COLO668 (cell line): ENCODE results near the gene SLC35F6.
A peak's percentile ranks its signal among the peaks of the same experiment; 100 is the strongest.

Experiments used
- DNase-seq: peaks from one replicate; lab custom pipeline; 2025; ENCODE audit not compliant: unreplicated experiment; lab: John Stamatoyannopoulos, UW

Gene SLC35F6, protein sequence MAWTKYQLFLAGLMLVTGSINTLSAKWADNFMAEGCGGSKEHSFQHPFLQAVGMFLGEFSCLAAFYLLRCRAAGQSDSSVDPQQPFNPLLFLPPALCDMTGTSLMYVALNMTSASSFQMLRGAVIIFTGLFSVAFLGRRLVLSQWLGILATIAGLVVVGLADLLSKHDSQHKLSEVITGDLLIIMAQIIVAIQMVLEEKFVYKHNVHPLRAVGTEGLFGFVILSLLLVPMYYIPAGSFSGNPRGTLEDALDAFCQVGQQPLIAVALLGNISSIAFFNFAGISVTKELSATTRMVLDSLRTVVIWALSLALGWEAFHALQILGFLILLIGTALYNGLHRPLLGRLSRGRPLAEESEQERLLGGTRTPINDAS

DNA sequence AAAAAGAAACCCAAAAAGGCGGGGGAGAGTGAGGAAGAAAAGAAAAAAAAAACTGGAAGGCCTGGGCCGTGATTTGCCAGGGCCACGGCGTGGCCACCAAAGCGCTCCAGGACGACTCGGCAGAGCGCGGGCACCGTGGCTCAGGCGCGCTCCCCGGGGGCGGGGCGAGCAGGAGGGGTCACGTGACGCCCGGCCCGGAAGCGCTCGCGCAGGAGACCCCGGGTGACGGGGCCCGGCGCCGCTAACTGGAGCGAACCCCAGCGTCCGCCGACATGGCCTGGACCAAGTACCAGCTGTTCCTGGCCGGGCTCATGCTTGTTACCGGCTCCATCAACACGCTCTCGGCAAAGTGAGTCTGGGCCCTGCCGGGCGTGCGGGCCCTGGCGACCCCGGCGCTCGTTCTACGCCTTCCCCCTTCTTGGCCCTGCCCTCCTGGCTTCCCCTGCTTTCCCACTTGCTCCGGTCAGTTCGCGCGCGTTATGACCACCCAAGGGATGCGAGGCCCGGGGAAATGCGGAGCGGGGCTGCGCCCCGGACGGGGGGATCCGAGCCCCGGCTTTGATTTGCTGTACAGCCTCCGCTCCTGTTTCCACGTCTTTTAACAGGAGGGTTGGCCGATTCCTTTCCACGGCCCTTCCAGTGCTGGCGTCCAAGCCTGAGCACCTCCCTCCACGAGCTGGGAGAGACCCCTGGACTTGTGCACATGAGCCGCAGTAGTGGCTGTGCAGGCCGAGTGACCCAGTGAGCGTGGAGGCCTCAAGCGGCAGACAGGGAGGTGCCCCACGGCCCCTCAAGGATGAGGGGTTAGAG is at the start of gene SLC35F6:
SLC35F6 (plus strand) TSS at position 207 of the 810 bp plus-strand sequence; CDS start at position 273, 66 bp downstream.
- peak; percentile 90 for DNase-seq

DNA sequence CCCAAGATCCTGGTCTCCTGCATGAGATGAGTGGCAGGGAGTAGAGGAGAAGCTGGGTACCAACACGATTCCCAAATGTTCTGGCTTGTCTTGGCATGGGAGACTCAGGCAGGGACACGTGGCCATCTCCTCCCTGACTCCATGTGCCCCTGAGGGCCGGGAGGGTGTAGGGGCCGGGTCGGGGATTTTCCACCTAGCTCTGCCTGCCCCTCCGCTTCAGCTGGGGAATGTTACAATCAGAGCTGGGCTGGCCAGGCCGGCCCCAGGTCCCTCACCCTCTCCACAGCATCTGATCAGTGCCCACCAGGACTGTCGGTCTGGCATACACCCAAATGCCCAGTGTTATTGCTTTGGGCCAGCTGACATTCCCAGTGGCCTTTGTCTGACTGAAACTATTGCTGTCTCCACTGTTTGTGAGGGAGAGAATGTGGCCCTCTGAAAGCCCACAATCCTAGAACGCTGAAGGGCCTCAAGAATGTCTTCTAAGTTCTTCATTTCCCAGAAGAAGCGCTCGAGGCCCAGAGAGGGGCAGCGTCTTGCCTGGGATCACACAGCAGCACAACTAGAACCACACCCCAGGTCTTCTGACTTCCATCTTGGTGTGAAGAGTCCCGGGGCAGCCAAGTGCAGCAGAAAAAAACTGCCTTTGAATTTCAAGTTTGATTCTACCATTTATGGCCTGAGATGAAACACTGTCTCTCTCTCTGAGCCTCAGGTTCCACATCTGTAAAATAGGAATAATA is 48.4 kb upstream of the SLC35F6 start:
- no peak for DNase-seq

DNA sequence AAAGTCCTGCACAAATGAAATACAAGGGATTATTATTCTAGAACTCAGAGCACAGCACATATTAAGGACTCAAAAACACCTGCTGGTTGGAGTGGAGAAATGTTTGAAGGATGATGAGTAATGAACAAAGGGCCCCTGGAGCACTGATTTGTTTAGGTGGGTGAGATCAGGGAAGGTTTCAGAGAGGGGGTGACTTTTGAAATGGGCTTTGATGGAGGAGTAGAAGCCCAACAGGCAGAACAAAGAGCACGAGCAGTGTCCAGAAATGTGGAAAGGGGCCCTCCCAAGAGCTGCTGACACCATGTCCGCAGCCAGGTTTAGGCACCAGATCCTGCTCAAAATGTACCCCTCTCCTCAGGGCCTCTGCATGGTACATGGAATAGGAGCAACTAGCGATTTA is 47.7 kb upstream of the SLC35F6 start:
- DNase-seq, result no peak

DNA sequence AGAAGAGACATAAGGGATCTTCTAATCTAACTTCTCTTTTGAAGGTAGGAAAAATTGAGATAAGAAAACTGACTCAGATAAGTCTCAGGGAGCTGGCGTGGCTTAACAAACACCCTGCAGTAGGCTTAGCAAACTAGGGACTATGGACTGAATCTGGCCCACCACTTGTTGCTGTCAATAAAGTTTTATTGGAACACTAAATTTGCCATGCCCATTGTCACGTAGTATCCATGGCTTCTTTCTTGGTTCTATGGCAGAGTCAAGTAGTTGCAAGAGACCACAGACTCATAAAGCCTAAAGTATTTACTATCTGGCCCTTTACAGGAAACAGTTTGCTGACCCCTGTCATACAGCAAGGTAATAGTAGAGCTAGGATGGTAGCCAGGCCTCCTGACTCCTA is 47.3 kb upstream of the SLC35F6 start:
- DNase-seq, result no peak

DNA sequence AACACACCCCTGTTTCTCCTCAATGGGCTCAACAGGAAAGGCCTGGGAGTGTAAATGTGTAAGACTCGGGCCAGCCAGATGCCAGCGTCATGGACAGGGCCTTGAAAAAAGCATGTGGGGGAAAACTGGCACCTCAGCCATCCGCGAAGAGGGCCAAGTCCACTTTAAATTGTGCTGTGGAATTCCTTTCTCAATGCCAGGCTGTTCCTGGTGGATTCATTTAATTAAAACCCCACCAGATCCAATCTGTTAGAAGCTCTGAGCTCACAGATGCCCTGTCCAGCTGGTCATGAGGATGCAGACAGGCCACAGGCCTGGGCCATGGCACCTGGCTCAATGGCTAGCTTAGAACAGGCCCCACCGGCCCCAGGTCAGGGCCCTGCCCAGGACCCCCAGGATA is 46.7 kb upstream of the SLC35F6 start:
- no peak for DNase-seq

DNA sequence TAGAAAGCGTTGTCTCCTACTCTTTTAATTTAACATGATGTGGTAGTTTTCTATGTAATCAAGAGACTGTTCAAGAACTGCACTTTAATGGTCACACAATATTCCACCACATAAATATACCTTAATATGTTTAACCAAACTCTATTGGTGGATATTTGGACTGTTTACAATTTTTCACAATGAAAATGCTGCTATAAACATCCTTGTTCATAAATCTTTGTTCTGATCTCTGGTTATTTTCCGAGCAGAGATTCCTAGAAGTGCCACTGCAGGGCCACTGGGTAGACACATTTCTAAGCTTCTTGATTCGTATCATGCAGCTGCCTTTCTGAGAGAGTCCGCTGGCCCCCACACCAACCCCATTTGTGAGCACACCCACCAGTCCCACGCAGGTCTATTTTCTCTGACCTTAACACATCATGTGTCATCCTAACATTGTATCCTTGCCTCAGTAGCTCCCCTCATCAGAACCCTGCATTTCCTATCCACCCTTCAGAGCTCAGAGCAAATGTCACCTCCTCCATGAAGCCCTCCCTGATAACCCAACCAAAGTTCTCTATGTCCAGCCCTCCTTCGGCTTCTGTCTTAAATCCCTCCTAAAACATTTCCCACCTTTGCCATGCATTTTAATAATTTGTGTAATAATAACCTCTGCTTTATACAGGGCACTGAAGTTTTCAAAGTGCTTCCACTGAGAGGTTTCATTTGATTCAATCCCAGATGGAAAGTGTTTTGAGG is 45.0 kb upstream of the SLC35F6 start:
- DNase-seq, result no peak

DNA sequence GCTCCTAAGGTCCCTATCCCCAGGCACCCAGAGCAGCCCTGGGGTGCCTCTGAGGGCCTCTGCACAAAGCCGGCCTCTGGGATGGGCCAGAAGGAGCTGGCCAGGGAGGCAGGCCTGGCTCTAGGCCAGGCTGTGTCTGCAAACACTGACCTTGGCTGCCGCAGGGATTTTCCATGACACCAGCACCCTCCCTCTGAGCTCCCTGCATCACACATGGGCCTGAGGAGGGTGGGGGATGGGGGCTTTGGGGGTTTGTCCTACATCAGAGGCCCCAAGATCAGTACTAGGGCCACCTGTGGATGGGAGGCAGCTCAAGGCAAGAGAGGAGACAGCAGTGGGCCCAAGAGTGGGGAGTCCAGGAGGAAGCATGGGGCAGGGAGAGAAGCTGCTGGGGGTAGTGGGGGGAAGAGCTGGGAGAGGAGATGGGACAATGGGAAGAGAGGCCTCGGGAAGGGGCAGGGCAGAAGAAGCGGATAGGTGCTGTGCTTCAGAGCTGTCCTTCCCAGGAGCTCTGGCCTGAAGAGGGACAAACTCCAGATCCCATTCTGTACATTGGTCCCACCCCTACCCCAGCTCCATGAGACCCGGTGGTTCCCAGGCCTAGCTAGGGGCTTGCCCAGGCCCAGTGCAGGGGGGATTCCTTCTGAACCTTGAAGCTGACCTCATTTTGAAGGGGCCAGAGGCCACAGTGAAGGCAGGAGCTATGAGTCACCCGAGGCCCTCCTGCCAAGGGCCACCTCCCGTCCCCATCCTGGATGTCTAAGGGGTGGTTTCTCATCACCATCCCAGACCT is 43.6 kb upstream of the SLC35F6 start:
- peak; percentile 60 for DNase-seq

DNA sequence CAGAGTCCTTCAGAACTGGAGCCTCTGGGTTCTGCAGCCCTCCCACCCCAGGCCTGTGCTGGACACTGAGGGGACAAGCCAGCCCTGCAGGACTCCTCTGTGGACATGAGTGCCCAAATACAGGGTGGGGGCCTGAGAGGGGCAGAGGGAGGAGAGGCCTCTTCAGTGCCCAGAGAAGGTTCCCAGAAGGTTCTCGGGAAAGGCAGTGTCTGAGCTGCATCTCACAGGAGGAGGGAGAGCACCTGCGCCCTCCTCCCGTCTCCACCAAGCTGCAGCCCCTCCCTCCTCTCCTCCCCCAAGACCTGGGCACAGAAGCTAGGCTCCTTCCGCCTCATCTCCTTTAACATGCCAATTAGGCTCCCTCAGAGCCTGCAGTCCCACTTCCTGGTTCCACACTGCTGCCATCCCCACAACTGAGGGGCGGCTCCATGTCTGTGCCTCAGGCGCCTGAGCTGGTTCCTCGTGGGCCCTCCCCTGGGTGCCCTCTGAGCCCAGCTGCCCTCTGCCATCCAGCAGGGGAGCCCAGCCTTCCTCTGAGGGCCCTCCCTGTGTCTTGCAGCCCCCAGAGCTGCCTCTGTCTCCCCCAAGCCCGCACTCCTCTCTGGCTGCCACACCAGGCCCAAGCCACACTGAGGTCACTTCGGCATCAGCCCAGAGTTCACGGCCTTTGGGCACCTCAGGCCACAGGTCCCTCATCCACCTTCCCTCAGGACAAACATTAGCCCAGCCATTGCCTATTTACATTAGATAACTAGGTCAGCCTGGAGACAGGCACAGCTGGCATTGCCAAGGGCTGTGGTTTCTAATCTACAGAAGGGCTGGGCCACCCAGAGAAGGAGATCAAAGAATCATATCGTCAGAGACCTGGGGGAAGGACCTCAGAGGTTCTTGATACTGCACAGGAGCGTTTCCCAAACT is 42.7 kb upstream of the SLC35F6 start:
- peak; percentile 12 for DNase-seq

DNA sequence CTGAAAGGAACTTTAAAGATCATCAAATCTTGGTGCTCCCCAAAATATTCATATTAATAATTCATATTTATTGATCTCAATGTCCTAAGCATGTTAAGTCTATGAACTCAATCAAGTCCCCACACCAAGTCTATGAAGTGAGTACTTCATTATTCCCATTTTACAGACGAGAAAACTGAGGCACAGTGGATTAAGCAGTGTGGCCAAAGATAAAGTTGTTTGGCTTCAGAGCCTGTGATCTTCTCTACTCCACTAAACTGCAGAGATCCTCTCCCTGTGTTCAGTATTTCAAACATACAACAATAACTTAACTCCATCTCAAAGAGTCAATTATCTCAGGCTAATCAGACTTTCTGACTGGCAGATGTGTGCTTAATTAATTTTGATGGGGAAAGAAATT is 41.8 kb upstream of the SLC35F6 start:
- DNase-seq, result no peak

DNA sequence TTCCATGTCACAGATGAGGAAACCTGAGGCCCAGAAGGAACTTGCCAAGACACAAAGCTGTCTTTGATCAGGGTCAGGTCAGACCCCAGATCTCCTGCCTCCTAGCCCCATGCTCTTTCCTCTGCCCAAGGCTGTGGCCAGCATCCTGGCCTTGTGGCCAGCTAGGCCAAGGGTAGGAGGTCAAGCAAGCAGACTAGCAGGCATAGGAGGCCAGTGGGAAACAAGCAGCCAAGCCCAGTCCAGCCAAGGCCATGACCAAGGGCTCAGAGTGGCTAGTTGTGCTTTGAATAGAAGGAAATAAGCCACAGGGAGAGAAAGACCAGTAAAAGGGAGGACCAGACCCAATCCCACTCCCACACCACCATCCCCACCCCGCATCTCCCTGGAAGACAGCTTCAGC is 41.2 kb upstream of the SLC35F6 start:
- DNase-seq, result no peak

DNA sequence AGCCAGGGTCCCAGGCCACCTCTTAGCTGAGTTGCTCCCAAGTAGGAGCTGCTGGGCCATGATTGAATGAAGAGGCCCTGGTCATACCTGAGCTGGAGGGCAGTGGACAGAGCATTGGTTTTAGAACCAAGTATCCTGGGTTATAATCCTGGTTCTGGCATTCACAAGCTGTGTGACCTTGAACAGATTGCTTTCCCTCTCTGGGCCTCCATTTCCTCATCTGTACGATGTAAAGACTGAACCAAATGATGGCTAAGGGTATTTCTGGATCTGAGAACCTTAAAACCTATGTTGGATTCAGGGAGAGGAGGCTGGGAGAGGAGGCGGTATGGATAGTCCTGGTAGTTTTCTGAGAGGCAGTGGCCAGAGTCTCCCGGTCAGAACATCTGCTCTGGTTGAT is 40.6 kb upstream of the SLC35F6 start:
- no peak for DNase-seq

DNA sequence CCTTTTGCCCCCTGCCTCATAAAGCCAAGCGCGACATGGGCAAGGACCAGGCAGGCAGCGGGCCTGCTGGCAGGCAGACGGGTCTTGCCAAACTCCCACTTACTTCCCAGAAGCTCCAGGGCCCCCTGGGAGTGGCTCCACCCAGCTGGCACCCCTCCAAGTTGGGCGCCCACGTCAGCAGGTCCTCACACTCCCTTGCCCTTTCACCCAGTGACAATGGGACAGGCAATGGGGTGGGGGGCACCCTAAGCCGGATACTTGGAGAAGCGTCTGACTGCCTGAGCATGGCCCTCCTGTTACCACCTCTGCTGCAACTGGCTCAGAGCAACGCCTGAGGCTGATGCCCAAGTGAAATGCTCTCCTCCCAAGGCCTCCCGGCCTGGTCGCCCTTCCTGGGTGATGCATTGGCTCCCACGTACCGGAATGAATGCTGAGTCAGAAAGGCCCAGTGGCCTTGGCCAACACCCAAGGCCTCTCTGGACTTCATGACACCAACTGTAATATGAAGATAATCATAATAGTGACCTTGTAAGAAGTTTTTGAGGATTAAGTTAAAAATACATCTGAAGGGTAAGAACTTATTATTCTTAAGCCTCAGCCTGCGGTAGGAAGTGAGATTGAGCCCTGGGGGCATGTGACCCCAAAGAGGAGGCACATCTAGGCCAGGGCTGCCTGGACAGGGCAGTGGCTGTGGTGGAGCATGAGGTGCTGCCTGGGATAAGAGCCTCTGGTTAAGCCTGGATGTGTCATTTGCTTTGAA is 39.9 kb upstream of the SLC35F6 start:
- no peak for DNase-seq

DNA sequence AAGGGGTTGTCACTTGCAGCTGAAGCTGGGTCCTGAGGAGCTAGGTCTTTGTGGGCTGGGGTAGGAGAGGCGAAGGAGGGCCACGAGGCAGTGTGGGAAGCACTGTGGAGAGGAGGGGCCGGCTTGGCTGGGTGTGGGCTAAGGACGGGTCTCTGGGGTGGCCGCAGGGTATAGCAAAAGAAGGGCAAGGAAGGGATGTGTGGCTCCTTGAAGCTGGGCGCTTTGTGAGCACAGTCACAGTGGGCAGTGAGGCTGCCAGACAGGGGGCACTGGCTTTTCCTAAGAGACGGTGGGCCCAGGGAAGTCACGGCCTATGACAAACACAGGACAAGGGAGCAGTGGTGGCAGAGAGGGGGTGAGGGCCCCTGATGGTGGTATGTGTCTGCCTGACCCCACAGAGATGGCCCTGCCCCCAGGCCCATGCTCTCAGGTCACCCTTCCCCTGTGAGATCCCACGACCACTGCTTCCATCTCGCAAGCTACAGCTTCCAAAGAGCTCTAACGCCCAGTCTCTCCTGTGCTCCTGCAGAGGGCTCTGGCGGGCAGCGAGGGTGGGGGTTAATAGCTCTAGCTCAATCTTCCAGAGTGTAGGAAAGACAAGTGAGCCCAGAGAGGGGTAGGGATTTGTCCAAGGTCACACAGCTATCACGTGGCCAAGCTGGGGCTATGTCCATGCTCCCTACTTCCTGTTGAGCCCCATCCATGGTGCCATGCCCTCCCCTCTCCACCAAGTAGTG is 39.1 kb upstream of the SLC35F6 start:
- no peak for DNase-seq

DNA sequence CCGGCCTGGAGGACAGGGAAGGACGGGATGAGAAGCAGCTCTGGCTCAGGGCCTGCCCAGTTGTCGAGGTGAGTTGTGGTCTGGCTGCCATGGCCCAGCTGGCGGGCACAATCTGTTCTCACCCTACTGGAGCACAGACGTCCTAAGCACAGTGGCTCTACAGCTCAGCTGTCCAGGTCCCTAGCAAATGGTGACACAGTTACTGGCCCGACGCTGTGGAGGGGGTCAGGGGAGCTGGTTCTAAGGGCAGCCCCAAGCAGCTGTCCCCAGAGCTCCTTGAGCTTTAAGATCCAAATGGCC is 38.6 kb upstream of the SLC35F6 start:
- DNase-seq, result no peak

DNA sequence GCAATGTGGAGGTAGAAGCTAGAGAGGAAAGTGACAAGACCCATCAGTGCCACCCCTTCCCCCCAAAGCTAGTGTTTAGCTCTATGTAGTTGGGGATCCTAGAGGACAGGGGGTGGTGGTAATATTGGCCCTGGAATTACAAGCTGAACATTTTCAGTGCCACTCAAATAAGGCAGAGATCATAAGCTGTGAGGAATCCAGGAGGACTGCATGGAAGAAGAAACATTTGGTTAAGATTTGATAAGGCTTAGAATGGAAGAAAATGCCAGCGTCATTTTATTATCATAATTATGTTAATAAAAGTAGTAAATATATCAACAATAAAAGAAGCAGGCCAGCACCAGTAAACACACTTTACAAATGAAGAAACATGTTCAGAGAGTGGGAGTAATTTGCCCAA is 37.9 kb upstream of the SLC35F6 start:
- DNase-seq, result no peak

DNA sequence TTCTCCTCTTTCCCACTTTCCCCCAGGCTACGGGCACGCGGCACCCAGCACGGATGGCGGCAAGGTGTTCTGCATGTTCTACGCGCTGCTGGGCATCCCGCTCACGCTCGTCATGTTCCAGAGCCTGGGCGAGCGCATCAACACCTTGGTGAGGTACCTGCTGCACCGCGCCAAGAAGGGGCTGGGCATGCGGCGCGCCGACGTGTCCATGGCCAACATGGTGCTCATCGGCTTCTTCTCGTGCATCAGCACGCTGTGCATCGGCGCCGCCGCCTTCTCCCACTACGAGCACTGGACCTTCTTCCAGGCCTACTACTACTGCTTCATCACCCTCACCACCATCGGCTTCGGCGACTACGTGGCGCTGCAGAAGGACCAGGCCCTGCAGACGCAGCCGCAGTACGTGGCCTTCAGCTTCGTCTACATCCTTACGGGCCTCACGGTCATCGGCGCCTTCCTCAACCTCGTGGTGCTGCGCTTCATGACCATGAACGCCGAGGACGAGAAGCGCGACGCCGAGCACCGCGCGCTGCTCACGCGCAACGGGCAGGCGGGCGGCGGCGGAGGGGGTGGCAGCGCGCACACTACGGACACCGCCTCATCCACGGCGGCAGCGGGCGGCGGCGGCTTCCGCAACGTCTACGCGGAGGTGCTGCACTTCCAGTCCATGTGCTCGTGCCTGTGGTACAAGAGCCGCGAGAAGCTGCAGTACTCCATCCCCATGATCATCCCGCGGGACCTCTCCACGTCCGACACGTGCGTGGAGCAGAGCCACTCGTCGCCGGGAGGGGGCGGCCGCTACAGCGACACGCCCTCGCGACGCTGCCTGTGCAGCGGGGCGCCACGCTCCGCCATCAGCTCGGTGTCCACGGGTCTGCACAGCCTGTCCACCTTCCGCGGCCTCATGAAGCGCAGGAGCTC is 36.2 kb upstream of the SLC35F6 start:
- no peak for DNase-seq

DNA sequence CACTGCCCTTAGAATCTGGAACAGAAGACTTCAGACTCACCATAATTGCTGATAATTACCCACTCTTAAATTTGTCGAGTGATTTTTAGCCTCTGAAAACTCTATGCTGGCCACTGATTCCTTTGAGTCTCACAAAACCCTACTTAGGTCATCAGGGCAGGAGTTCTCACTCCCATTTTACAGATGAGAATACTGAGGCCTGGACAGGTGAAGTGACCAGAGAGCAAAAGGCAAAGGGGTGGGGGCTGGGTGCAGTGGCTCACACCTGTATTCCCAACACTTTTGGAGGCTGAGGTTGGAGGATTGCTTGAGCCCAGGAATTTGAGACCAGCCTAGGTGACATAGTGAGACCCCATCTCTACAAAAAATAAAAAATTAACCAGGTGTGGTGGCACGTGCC is 34.8 kb upstream of the SLC35F6 start:
- no peak for DNase-seq
